Progenitor cell of endocrine pancreas (in vitro differentiated cells): ENCODE results near the gene WFDC1. TPM values are rescaled to one million over a fixed set of nuclear protein-coding genes. Genes with fewer than 3 reads are reported as not detected.
A peak's percentile ranks its signal among the peaks of the same experiment; 100 is the strongest.

Experiments used
- DNase-seq: peaks from one replicate; pipeline ENCODE4 v3.0.0; 2021; ENCODE audit warnings: low spot score; ENCODE audit not compliant: unreplicated experiment
- H3K27ac Mint-ChIP-seq: 2 replicates; pipeline ENCODE4 v1.8.0; 2021; ENCODE audit warnings: mild to moderate bottlenecking, moderate library complexity, mixed read lengths
- H3K27me3 Mint-ChIP-seq: 2 replicates; pipeline ENCODE4 v1.8.0; 2021; ENCODE audit warnings: mixed read lengths
- H3K36me3 Mint-ChIP-seq: 2 replicates; pipeline ENCODE4 v1.8.0; 2022; ENCODE audit warnings: mixed read lengths; ENCODE audit not compliant: insufficient read depth
- H3K4me1 Mint-ChIP-seq: 2 replicates; pipeline ENCODE4 v1.8.0; 2021; ENCODE audit warnings: low read depth, mixed read lengths
- H3K4me3 Mint-ChIP-seq: 2 replicates; pipeline ENCODE4 v1.8.0; 2021; ENCODE audit warnings: low read depth, mild to moderate bottlenecking, moderate library complexity, mixed read lengths
- H3K9me3 Mint-ChIP-seq: 2 replicates; pipeline ENCODE4 v1.8.0; 2021; ENCODE audit warnings: low read depth, mixed read lengths
- total RNA-seq: library from RNA; stranded (reverse); gene quantifications from 2 replicates; pipeline ENCODE4 v1.2.1, GENCODE V29; 2021
- TF ChIP-seq, protein P1 (sequence below): fragments of 200-600 bp; sonication (generic); IDR thresholded peaks from one replicate; pipeline ENCODE4 v1.5.0; 2021; ENCODE audit warnings: antibody characterized with exemption, mild to moderate bottlenecking; ENCODE audit not compliant: unreplicated experiment

The WFDC1 gene
- total RNA-seq, 1 donor from 2014 or later: 0.24 TPM

DNA sequence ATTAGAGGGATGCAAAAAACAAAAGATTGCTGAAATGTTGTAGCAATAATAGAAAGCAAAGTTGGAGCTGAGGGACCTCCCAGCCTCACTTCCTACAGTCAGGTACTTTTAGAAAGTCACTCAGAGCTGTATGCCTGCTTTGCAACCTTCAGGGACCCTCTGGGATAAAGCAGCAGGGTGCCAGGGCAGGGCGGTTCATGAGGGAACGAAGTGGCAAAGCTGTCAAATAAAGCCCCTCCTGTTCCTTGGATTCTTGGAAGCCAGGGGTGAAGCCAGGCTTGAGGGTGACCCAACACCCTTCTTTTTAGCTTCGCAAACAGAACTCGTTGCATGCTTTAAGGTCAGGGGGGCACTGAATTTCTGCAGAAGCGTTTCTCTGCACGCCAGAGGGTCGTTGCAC, 74.4 kb downstream of the WFDC1 start:
- Mint-ChIP-seq H3K36me3 (no peaks in the 10 kb centered on the region), H3K27me3 (peaks cover 21% of the 10 kb centered on the region), H3K4me1 (peaks cover 15% of the 10 kb centered on the region), H3K27ac (no peak overlapping the region), H3K9me3 (no peaks in the 10 kb centered on the region), H3K4me3 (peak overlapping the region; percentile 77)
- TF ChIP-seq, protein P1, sequence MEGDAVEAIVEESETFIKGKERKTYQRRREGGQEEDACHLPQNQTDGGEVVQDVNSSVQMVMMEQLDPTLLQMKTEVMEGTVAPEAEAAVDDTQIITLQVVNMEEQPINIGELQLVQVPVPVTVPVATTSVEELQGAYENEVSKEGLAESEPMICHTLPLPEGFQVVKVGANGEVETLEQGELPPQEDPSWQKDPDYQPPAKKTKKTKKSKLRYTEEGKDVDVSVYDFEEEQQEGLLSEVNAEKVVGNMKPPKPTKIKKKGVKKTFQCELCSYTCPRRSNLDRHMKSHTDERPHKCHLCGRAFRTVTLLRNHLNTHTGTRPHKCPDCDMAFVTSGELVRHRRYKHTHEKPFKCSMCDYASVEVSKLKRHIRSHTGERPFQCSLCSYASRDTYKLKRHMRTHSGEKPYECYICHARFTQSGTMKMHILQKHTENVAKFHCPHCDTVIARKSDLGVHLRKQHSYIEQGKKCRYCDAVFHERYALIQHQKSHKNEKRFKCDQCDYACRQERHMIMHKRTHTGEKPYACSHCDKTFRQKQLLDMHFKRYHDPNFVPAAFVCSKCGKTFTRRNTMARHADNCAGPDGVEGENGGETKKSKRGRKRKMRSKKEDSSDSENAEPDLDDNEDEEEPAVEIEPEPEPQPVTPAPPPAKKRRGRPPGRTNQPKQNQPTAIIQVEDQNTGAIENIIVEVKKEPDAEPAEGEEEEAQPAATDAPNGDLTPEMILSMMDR: no peak
- DNase-seq: no peak

DNA sequence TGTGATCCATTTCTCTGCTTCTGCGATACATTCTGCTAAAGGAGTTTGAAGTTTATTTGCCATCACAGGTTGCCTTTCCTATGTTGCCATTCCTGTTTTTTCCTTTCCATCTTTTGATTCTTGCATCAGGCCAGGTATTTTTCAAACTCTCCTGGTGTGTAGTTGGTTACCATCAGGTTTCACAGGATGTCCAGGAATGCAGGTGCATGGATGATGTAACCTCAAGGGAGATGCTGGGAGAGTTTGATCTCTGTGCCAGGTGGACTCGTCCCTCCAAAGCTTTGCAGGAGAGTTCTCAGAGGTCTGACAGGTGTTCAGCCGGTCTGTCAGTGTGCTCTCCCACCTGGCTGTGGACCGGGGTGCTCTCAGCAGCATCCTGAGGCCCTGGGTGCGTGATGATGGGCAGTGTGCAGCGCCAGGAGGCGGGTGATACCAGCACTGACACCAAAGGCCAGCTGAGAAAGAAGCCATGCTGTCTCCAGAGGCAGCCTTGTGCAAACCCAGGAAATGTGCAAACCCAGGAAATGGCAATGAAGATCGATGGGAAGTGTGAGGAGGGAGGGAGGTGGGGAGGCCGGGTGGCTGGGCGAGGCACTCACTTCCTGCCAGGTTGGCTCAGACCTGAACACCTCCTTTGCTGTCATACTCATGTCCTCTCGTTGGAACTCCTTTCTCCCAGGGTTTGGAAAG, 75.4 kb downstream of the WFDC1 start:
- peaks cover 17% of the 10 kb centered on the region for H3K27me3 Mint-ChIP-seq
- H3K4me3 Mint-ChIP-seq: no peak overlapping the region
- H3K27ac Mint-ChIP-seq: peak overlapping the region; percentile 19
- no peaks in the 10 kb centered on the region for H3K36me3 Mint-ChIP-seq
- H3K9me3 Mint-ChIP-seq: no peaks in the 10 kb centered on the region
- peaks cover 15% of the 10 kb centered on the region for H3K4me1 Mint-ChIP-seq
- TF ChIP-seq, protein P1: no peak
- no peak for DNase-seq

- H3K27me3 Mint-ChIP-seq: peaks cover 17% of the 10 kb centered on the region
- H3K27ac Mint-ChIP-seq: no peak overlapping the region
- no peaks in the 10 kb centered on the region for H3K9me3 Mint-ChIP-seq
- TF ChIP-seq, protein P1: no peak
- peaks cover 15% of the 10 kb centered on the region for H3K4me1 Mint-ChIP-seq
- H3K36me3 Mint-ChIP-seq: no peaks in the 10 kb centered on the region
- DNase-seq: no peak
- H3K4me3 Mint-ChIP-seq: no peak overlapping the region
Observed at GRCh38 chr16:84370723-84371552, 76.3 kb downstream of the WFDC1 start.

- Mint-ChIP-seq H3K4me3 (no peak overlapping the region), H3K4me1 (peaks cover 15% of the 10 kb centered on the region), H3K27me3 (peaks cover 17% of the 10 kb centered on the region), H3K36me3 (no peaks in the 10 kb centered on the region), H3K9me3 (no peaks in the 10 kb centered on the region), H3K27ac (no peak overlapping the region)
- TF ChIP-seq, protein P1: no peak
- no peak for DNase-seq
Observed at GRCh38 chr16:84371553-84371865, 76.8 kb downstream of the WFDC1 start.

DNA sequence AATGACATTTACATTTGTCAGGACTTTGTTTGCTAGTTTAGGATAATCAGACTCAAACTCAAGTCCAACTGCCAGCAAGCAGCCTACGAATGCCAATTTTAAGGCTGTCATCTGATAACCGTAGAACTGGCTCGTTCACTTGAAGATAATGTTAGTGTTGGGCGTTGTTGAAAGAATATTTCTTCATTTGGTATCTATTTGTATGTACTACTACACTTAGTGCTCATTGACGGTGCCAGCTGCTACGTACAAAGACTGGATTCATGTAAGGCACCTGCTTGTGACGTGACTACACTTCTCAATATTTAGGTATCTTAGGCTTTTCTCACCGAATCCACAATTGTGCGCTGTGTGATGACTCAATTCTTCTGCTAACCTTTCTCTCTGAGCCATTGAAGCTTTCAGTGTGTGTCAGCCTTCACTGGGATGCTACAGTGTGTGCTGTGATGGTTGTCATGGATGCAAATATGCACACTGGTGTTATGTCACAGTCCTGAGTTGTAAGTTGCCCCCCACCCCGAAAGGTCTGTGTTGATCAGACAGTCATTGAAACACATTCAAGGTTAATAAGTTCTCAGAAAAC, 79.3 kb downstream of the WFDC1 start:
- no peak for DNase-seq
- H3K27ac Mint-ChIP-seq: no peak overlapping the region
- H3K4me1 Mint-ChIP-seq: peaks cover 13% of the 10 kb centered on the region
- H3K9me3 Mint-ChIP-seq: no peaks in the 10 kb centered on the region
- TF ChIP-seq, protein P1: no peak
- H3K27me3 Mint-ChIP-seq: peaks cover 14% of the 10 kb centered on the region
- H3K4me3 Mint-ChIP-seq: no peak overlapping the region
- H3K36me3 Mint-ChIP-seq: no peaks in the 10 kb centered on the region
